Measurements from ENCODE around the gene WDR20. TPM values are rescaled to one million over a fixed set of nuclear protein-coding genes. Genes with fewer than 3 reads are reported as not detected.
A peak's percentile ranks its signal among the peaks of the same experiment; 100 is the strongest.

The WDR20 gene
- total RNA-seq, 1 experiment from 2014 or later = 33.0 TPM

GRCh38 chr14:102154821-102155549 lies 15.3 kb downstream of the WDR20 start:
- peak overlapping the region; percentile 62 for H3K27ac Mint-ChIP-seq (ENCODE audit: unreplicated experiment)
- BruUV-seq (replicated peaks) = no TSS peak
- no peak for DNase-seq
- no peaks in the 10 kb centered on the region for H3K27me3 Mint-ChIP-seq (ENCODE audit: unreplicated experiment)
- peak overlapping the region; percentile 27 for H3K4me3 Mint-ChIP-seq (ENCODE audit: low read depth, unreplicated experiment)
- intact Hi-C loops (cut with micrococcal nuclease; ENCODE audit: unreplicated experiment) = no loop called here
- CTCF ChIA-PET = no interaction called here
- peaks cover 3% of the 10 kb centered on the region for H3K9me3 Mint-ChIP-seq (ENCODE audit: low read depth, unreplicated experiment)
- no peaks in the 10 kb centered on the region for H3K36me3 Mint-ChIP-seq (ENCODE audit: insufficient read depth, unreplicated experiment)
- peaks cover 35% of the 10 kb centered on the region for H3K4me1 Mint-ChIP-seq (ENCODE audit: low read depth, unreplicated experiment)
- TF ChIP-seq CTCF (IDR thresholded peaks at IDR 0.05; ENCODE audit: unreplicated experiment) = no peak

DNA sequence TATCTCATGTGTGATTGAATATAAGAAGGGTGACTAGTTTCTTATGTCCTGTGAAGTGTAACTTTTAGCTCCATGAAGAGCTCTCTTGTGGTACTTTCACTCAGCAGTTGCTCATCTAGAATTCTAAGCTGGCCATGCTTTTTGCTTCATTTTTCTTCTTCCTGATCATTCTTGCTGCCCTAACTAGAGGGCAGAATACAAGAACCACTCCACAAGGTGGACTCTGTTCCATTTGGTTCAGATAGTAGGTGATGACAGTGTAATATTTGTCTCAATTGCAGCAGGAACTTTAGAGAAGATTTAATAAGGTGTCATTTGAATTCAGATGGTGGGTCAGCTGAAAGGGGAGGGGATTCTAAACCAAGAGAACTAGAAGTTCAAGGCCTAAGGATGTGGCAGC lies 17.6 kb downstream of the WDR20 start:
- no TSS peak for BruUV-seq (replicated peaks)
- peaks cover 35% of the 10 kb centered on the region for H3K4me1 Mint-ChIP-seq (ENCODE audit: low read depth, unreplicated experiment)
- CTCF ChIA-PET = interaction anchor here (0.7 to 0.9 kb wide), 2 partner anchors 12 to 182 kb away, joined by 3 read pairs; no protein-coding TSS in a partner anchor
- H3K27ac Mint-ChIP-seq (ENCODE audit: unreplicated experiment) = no peak overlapping the region
- H3K4me3 Mint-ChIP-seq (ENCODE audit: low read depth, unreplicated experiment) = no peak overlapping the region
- no peaks in the 10 kb centered on the region for H3K27me3 Mint-ChIP-seq (ENCODE audit: unreplicated experiment)
- H3K36me3 Mint-ChIP-seq (ENCODE audit: insufficient read depth, unreplicated experiment) = peaks cover 1% of the 10 kb centered on the region
- intact Hi-C loops (cut with micrococcal nuclease; ENCODE audit: unreplicated experiment) = no loop called here
- no peak for DNase-seq
- H3K9me3 Mint-ChIP-seq (ENCODE audit: low read depth, unreplicated experiment) = peaks cover 3% of the 10 kb centered on the region
- no peak for TF ChIP-seq CTCF (IDR thresholded peaks at IDR 0.05; ENCODE audit: unreplicated experiment)

- Mint-ChIP-seq H3K27ac (ENCODE audit: unreplicated experiment) (no peak overlapping the region), H3K9me3 (ENCODE audit: low read depth, unreplicated experiment) (no peaks in the 10 kb centered on the region), H3K27me3 (ENCODE audit: unreplicated experiment) (no peaks in the 10 kb centered on the region), H3K4me1 (ENCODE audit: low read depth, unreplicated experiment) (peaks cover 29% of the 10 kb centered on the region), H3K36me3 (ENCODE audit: insufficient read depth, unreplicated experiment) (peaks cover 5% of the 10 kb centered on the region), H3K4me3 (ENCODE audit: low read depth, unreplicated experiment) (no peak overlapping the region)
- CTCF ChIA-PET = no interaction called here
- no TSS peak for BruUV-seq (replicated peaks)
- TF ChIP-seq CTCF (IDR thresholded peaks at IDR 0.05; ENCODE audit: unreplicated experiment) = no peak
- intact Hi-C loops (cut with micrococcal nuclease; ENCODE audit: unreplicated experiment) = no loop called here
- no peak for DNase-seq
Observed at GRCh38 chr14:102158797-102159196, 19.1 kb downstream of the WDR20 start.

DNA sequence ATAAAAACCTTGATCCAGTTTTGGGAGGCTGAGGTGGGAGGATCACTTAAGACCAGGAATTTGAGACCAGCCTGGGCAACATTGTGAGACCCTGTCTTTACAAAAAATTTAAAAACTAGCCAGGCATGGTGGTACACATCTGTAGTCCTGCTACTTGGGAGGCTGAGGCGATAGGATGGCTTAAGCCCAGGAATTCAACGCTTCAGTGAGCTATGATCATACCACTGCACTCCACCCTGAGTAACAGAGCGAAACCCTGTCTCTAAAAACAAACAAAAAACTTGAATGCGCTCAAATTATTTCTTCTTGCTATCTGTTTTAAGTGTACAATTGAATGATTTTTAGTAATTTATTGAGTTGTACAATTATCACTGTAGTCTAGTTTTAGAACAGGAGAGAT lies 20.1 kb downstream of the WDR20 start:
- no peaks in the 10 kb centered on the region for H3K9me3 Mint-ChIP-seq (ENCODE audit: low read depth, unreplicated experiment)
- H3K27me3 Mint-ChIP-seq (ENCODE audit: unreplicated experiment) = no peaks in the 10 kb centered on the region
- peaks cover 28% of the 10 kb centered on the region for H3K4me1 Mint-ChIP-seq (ENCODE audit: low read depth, unreplicated experiment)
- intact Hi-C loops (cut with micrococcal nuclease; ENCODE audit: unreplicated experiment) = no loop called here
- no peak overlapping the region for H3K27ac Mint-ChIP-seq (ENCODE audit: unreplicated experiment)
- DNase-seq = no peak
- CTCF ChIA-PET = no interaction called here
- H3K4me3 Mint-ChIP-seq (ENCODE audit: low read depth, unreplicated experiment) = no peak overlapping the region
- no peak for TF ChIP-seq CTCF (IDR thresholded peaks at IDR 0.05; ENCODE audit: unreplicated experiment)
- H3K36me3 Mint-ChIP-seq (ENCODE audit: insufficient read depth, unreplicated experiment) = peaks cover 5% of the 10 kb centered on the region
- BruUV-seq (replicated peaks) = no TSS peak

Measured in Calu3 (cell line).